HG03575 (cell line): ENCODE data around the gene UBE2M.
"Not testable (repeated sequence)": the region's sequence is repeated elsewhere in the genome, so short reads cannot be mapped to it uniquely, and the experiment has no call there.

Source experiments
- ATAC-seq: cut with Tn5 transposase; IDR thresholded peaks from one replicate; pipeline ENCODE4 v1.9.1; 2021; ENCODE audit not compliant: unreplicated experiment, insufficient number of reproducible peaks, low FRiP score; ENCODE audit errors: extremely low read depth

The UBE2M gene

DNA sequence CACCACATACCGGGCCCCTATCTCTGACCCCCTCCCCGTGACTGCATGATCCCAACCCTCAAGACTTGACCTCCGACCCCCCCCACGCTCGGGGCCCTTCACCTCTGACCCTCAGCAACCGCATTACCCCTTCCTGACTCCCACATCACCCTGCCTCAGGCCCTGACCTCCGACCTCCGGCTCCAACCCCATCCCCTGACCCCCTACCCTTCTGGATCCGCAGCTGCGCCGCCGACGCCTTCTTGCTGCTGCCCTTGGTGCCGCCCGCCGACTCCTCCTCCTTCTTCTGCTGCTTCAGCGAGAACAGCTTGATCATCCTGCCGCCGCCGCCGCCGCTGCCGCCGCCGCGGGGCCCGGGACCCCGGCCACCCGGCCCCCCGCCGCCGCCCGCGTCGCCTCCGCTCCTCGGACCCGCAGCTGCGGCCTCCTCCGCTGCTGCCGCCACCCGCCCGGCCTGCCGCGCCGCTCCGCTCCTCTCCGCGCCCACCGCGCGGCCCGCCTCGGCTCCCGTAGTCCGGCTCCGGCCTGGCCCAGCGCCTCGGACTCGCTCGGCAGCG lies at the start of gene UBE2M:
TSS of gene UBE2M (minus strand) at position 546 of the 557 bp plus-strand sequence. CDS start at position 316, 230 bp downstream.
- ATAC-seq: no peak

DNA sequence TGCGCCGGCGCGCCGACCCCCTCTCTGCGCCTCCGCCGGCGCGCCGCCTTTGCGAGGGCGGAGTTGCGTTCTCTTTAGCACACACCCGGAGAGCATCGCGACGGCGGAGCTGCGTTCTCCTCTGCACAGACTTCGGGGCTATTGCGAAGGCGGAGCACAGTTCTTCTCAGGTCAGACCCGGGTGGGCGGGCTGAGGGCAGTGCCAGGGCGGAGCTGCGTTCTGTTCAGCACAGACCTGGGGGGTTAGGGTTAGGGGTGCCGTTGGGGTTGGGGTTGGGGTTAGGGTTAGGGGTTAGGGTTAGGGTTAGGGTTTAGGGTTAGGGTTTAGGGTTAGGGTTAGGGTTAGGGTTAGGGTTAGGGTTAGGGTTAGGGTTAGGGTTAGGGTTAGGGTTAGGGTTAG lies 48.8 kb upstream of the UBE2M start:
- ATAC-seq: not testable (repeated sequence)

DNA sequence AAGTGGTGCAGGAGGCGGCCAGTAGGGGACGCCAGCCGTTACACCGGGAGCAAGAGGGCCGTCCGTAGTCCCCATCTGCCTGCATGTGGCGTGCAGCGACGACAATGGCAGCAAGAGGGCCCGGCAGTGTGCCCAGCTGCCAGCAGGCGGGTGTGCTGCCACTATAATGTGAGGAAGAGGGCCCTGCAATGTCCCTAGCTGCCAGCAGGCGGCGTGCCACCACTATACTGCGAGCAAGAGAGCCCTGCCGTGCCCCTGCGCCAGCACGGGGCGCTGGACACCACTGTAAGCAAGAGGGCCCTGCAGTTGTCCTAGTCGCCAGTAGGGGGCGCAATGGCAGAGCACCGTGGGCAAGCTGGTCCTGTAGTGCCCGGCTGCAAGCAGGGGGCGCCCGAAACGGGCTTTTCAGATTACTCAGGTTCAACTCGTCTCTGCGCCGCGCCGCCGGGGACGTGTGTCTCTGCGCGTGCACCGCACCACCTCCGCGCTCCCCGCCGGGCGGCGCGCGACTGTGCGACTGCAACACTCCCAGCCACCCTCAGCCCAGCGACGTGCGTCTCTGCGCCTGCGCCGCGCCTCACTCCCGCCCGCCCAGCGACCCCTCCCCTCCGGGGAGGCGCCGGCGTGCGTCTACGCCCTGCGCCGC lies 48.0 kb upstream of the UBE2M start:
- ATAC-seq: not testable (repeated sequence)

DNA sequence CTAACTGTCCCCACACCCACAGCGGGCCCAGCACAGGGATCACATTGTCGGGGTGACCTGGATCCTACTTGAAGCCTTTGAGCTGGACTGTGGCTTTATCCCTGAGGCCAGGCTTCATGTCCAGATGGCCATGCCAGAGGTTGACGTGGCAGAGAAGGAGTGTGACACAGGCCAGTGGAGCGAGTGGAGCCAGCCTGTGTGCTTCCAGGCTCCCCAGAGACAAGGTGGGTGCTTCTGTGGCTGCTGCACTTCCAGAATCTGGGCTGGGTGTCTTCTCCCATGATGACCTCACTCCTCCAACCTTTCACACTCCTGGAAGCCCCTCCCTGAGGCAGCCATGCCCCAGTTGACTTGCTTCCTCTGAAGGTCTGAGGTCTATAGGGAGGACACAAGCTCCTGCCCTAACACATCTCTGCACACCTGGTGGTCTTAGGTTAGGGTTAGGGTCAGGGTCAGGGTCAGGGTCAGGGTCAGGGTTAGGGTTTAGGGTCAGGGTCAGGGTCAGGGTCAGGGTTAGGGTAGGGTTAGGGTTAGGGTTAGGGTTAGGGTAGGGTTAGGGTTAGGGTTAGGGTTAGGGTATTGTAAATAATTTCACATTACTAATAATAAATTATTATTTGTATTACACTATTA lies 27.8 kb upstream of the UBE2M start:
- ATAC-seq: no peak

DNA sequence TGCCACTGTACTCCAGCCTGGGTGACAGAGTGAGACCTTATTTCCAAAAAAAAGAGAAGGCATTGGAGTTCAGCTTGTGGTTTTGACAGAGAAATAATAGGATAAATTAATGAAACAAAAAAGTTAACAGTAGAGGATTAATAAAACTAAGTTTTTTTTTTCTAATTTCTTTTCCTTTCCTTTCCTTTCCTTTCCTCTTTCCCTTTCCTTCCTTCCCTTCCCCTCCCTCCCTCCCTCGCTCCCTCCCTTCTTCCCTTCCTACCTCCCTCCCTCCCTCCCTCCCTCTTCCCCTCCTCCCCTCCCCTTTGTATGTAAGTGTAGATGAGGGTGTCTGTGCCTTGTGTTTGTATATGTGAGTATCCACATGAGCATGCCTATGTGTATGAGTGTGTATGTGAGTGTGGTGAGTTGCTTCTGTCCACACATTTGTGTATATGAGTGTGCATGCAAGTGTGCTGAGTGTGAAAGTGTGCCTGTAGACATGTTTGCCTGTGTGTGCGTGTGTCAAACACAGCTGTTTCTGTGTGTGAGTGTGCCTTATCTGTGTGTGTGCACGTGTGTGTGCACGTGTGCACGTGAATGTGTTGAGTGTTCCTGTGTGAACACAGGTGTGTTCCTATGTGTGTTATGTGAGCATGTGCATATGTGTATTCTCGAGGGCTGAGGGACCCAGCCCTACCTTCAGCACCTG lies 27.2 kb upstream of the UBE2M start:
- no peak for ATAC-seq

DNA sequence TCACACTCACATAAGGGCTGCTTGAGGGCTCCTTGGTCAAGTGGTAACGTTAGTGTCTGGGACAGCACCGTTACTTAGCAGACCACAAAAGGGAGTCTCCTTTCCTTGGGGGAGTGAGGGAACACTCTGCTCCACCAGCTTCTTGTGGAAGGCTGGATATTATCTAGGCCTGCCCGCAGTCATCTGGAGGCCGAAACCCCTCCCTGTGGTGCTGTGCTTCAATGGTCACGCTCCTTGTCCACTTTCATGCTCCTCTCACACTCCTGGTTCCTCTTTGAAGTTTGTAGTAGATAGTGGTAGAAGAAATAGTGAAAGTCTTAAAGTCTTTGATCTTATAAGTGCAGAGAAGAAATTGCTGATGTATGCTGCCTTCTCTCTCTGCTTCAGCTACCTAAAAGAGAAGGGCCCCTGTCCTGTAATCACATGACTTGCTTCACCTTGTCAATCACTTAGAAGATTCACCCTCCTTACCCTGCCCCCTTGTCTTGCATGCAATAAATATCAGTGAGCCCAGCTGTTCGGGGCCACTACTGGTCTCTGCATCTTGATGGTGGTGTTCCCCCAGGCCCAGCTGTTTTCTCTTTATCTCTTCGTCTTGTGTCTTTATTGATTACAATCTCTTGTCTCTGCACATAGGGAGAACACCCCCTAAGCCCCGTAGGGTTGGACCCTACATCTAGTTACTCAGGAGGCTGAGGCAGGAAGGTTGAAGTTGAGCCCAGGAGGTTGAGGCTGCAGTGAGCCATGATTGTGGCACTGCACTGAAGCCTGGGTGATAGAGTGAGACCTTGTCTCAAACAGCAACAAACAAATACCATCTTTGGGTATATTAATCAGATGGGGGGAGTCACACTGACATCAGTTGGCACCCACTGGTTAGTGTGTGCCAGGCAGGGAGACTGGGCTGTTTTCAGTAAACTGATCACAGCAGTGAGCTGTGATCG lies 26.4 kb upstream of the UBE2M start:
- no peak for ATAC-seq

DNA sequence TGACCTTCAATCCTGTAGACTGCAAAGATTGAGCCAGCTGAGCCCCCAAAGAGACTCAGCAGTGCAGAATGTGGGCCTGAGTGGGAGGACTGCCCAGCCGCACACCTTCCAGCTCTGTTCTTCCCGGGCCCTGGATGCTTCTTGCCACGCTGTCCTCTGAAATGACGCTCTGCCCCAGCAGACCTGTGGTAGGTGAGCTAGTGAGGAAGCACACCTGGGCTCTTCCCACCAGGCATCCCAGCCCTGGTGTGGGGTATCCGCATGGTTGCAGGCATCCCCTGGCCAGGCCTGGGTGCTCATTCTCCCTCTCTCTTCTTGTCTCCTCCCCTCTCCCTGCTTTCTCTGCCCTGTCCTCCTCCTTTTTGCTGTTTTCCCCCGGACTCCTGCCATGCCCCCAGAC lies 24.6 kb upstream of the UBE2M start:
- ATAC-seq: no peak

DNA sequence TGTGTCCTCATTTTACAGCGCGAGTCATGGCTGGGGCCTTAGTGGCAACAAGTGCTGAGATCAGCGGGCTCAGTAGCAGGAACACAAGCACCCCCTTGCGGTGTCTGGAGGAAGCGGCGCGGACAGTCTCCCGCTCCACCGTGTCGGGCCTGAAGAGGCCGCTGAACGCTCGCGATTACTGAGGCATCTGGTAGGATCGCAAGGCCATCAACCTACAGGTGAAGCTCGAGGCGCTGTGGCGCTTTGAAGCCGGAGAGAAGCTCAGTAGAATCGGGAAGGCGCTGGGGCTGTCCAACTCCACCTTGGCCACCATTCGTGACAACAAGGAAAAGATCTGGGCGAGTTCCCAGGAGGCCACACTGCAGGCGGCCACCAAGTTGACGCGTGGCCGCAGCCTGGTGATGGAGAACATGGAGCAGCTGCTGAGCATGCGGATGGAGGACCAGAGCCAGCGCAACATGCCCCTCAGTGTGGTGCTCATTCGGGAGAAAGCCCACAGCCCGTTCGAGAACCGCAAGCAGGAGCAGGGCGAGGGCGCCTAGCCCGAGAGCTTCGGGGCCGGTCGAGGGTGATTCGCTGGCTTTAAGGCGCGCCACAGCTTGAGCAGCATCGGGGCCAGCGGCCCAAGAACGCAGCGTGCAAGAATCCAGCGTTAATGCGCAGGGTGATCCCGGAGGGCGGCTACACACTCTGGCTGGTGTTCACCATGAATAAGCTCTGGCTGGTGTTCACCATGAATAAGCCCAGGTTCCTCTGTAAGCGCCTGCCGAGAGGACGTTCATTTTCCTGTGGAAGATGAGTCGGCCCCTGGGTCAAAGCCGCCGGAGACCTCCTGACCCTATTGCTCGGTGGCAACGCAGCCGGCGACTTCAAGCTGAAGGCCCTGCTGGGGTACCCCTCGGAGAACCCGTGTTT lies 23.1 kb upstream of the UBE2M start:
- ATAC-seq: no peak

DNA sequence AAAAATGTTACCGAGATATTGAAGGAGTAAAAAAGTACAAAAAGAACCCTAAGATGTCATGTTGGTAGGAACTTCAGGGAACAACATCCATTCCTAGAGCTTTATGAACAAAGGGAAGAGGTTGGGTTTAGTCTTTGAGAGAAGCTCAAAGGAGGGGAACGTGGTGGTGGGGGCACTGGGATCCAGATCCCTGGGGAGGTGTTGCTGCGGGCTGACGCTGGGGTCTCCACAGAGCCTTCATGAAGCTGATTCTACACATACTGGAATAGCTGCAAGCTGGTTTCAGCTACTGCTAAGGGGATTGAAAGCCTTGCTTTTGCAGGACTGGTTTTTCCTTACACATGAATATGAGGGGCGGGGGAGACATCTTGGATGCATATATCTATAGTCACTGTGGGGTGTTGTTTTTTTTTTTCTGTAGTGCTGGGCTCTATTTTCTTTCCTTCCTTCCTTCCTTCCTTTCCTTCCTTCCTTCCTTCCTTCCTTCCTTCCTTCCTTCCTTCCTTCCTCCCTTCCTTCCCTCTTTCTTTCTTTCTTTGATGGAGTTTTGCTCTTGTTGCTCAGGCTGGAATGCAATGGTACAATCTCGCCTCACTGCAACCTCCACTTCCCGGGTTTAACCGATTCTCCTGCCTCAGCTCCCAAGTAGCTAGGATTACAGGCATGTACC lies 21.2 kb upstream of the UBE2M start:
- no peak for ATAC-seq

DNA sequence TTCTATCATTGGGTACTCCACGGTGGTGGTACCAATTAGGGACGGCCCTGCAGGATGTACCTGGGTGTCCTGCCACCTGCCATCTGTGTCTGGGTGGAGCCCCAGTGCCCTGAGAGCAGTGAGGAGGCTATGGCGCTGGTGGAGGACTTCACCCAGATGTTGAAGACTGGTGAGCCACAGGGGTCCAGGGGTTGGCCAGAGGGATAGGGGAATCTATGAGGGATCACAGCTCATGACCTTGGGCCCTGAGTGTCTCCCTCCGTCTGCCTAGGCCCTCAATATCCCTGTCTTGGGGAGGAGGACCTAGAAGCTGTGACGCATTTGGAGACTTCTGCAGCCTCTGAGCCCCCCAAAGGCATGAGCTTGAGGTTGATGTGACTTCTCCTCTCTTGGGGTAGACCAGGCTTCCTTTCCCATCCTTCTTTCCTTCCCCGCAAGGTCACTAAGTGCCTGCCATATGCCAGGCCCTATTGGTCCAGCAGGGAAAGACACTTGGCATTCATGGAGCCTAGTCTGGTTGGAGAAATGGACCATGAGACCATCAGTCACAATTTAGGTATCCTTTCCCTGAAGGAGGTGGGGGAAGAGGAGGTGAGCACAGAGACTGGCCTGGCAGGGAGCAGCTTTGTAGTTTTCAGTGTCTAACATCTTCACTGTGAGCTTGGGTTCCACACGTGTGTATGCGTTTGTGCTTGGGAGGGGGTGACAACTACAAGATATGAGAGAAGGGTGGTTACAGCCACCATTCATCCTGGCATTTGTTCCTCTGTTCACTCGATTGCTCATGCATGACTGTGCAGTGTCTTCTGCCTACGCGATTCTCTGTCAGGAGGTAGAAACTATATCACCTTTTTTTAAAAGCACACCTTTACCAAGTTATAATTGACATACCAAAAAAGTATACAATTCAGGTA lies 19.9 kb upstream of the UBE2M start:
- no peak for ATAC-seq

DNA sequence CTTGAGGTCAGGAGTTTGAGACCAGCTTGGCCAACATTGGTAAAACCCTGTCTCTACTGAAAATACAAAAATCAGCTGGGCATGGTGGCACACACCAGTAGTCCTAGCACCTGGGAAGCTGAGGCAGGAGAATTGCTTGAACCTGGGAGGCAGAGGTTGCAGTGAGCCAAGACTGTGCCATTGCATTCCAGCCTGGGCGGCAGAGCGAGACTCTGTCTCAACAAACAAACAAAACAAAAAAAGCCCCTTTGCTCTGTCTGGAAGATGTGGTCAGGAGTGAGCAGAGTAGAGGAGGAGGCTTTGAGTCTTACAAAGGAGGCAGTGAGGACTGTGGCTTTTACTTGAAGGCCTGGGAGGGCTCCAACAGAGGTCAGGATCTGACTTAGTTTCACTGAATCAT lies 19.2 kb upstream of the UBE2M start:
- not testable (repeated sequence) for ATAC-seq

DNA sequence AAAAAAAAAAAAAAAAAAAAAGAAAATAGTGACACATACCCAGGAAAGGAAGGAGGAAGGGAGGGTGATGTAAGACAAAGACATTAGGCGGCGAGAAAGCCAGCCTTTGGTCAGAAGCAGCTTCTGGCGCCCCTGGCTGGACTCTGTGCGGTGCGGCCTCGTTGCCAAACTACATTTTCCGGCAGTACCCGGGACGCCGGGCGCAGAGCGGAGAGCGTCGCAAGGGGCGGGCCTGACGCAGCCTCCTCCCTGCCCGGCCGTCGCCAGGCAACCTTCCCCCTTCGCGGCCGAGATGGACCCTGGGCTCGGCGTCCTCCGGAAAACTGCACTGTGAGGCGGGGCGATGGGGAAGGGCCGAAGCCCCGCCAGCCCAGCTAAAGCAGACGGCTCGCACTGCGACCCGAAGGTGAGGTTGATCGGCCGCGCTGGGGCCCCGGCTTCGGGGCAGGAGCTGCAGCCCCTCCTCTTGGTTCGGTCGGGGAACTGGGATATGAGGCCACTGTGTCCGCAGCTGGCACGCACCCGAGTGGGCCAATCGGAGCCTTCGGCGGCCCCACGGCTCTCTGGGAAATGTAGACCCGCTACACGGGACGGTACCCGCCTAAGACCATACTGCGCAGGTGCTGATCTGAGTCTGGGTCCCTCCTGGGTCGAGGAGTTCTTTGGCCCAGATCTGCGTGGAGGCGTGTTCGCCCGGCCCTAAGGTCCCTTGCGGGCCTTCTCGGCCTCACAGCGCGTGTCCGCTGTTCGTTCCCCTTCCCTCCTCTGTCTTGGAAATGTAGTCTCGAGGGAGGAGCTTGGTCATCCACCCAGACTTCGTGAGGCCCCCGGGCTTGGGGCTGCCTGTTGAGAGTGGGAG lies 17.0 kb upstream of the UBE2M start:
- ATAC-seq: peak; percentile 30

DNA sequence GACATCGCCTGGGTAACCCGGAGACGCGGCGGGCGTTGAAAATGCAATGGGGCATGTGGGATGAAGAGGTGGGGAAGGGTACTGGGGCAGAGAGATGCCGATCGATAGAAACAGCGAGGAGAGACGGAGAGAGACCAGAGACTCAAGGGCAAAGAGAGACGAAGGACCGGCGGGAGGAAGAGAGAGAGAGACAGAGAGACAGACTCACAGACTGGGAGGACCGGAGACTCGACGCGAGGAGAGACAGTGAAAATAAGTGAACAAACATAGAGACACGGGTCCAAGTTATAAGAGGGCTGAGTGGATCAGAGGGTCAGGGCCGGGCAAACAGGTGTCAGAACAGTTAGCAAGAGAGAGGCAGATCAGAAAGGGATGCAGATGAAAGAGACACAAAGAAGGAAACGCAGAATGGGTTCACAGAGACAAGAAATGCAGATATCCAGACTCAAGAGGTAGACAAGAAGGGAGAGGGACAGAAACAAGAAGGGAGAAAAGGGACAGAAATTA lies 15.3 kb upstream of the UBE2M start:
- no peak for ATAC-seq

DNA sequence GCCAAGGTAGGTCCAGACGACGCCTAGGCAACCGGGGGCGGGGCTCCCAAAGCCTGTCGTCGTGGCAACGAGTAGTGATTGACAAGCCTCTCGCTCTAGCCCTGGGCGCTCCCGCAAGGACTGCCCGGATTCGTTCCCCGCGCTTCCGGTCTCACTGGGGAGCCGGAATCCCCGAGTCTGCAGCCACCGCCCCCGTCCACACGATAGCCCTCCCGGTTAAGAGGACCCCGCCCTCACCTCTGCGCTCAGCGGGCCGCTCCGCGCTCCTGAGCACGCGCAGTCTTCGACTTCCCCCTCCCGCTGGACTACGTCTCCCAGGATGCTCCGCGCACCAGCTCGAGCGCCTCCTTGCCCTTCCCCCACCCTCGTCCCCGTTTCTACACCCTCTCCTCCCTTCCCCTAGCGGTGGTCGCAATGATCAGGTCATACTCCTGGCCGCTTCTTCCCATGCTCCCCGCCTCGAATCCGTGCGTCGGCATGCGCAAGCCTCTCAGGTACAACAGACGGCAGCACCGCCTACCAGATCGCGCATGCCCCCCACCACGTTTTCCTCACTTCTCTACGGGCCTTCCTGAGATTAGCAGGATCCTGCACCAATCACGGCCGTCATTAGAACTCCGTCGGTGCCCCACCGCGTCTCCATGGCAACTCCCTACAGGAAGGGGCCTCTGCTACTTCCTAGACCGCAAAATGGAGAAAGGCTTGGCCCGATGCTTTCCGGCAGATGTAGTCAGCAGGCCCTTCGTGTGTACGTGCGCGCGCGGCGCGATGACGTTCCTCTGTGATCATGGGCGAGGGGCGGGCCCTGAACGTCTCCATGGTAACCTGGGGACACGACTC lies 14.6 kb upstream of the UBE2M start, which contains the start of gene MZF1:
TSS of gene MZF1 (minus strand) at position 518 of the 840 bp plus-strand sequence. CDS start 1,946 bp downstream, outside the sequence.
- ATAC-seq: no peak
